Stimulated activated CD8-positive, alpha-beta memory T cell treated with anti-CD3 and anti-CD28 coated beads, Interleukin-2, amount 100 ng/mL, for 48 hours (primary cell): ENCODE data around the gene GPC3.

Experiments
- DNase-seq, 2 donors: peaks; one replicate each; pipeline ENCODE4 v3.0.0-alpha.2; 2020; ENCODE audit warnings: low read depth in 2 of 2

Gene GPC3

GRCh38 chrX:133846311-133846710 lies 139.1 kb downstream of the GPC3 start:
- no peak for DNase-seq

- no peak for DNase-seq
Observed at GRCh38 chrX:133840415-133840814, 145.0 kb downstream of the GPC3 start.

GRCh38 chrX:133838761-133839676 lies 146.4 kb downstream of the GPC3 start:
- DNase-seq = no peak

- no peak for DNase-seq
Observed at GRCh38 chrX:133837091-133837490, 148.3 kb downstream of the GPC3 start.

GRCh38 chrX:133836561-133836960 lies 148.8 kb downstream of the GPC3 start:
- DNase-seq = no peak

- DNase-seq = no peak
Observed at GRCh38 chrX:133834771-133835170, 150.6 kb downstream of the GPC3 start.

- DNase-seq = no peak
Observed at GRCh38 chrX:133819546-133819945, 165.8 kb downstream of the GPC3 start.

GRCh38 chrX:133818019-133818418 lies 167.4 kb downstream of the GPC3 start:
- DNase-seq = no peak

GRCh38 chrX:133815496-133815895 lies 169.9 kb downstream of the GPC3 start:
- no peak for DNase-seq

- DNase-seq = no peak
Observed at GRCh38 chrX:133813971-133814370, 171.4 kb downstream of the GPC3 start.

- no peak for DNase-seq
Observed at GRCh38 chrX:133812402-133812801, 173.0 kb downstream of the GPC3 start.

- DNase-seq = no peak
Observed at GRCh38 chrX:133810925-133811324, 174.5 kb downstream of the GPC3 start.

- DNase-seq = no peak
Observed at GRCh38 chrX:133804072-133804471, 181.3 kb downstream of the GPC3 start.

GRCh38 chrX:133796282-133796681 lies 189.1 kb downstream of the GPC3 start:
- DNase-seq = no peak

- DNase-seq = no peak
Observed at GRCh38 chrX:133794126-133794525, 191.3 kb downstream of the GPC3 start.

- no peak for DNase-seq
Observed at GRCh38 chrX:133793626-133794025, 191.8 kb downstream of the GPC3 start.

GRCh38 chrX:133792198-133792953 lies 193.0 kb downstream of the GPC3 start:
- DNase-seq = peak; percentile 12 to 35

GRCh38 chrX:133789829-133790228 lies 195.6 kb downstream of the GPC3 start:
- no peak for DNase-seq

- no peak for DNase-seq
Observed at GRCh38 chrX:133786382-133786781, 199.0 kb downstream of the GPC3 start.

GRCh38 chrX:133783274-133783673 lies 202.1 kb downstream of the GPC3 start:
- DNase-seq = no peak

- no peak for DNase-seq
Observed at GRCh38 chrX:133781174-133781573, 204.2 kb downstream of the GPC3 start.

GRCh38 chrX:133776072-133776471 lies 209.3 kb downstream of the GPC3 start:
- DNase-seq = peak; percentile 7 to 26

- DNase-seq = no peak
Observed at GRCh38 chrX:133774807-133775206, 210.6 kb downstream of the GPC3 start.
